Urothelium cell line (cell line): ENCODE results near the gene ADORA1.
A peak's percentile ranks its signal among the peaks of the same experiment; 100 is the strongest.

Experiments
- DNase-seq: peaks from one replicate; pipeline ENCODE4 v3.0.0; 2011; ENCODE audit warnings: low spot score, mixed read lengths
- FAIRE-seq: peaks from 2 replicates; lab custom pipeline; 2011; peaks lifted over from hg19 to GRCh38; lab: Jason Lieb, UNC

Gene ADORA1

DNA sequence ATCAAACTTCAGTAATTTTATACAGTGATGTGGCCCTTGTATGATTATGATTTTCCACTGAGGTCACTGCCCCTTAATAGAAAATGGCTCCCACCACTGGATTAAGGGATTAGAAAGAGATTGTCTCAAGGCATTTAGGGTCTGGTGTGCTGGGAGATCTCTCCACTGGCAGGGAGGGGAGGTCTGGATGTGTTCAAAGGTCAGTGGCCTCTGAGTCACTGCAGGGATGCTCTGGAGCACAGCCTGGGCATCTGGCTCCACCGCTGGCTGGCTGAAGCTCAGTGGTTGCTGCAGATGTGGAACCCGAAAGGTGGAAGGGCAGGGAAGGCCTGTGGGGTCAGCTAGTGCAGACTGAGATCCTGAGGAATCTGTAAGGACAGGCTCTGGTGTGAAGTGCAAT, 77.2 kb downstream of the ADORA1 start:
- DNase-seq, result no peak
- FAIRE-seq, result no peak

DNA sequence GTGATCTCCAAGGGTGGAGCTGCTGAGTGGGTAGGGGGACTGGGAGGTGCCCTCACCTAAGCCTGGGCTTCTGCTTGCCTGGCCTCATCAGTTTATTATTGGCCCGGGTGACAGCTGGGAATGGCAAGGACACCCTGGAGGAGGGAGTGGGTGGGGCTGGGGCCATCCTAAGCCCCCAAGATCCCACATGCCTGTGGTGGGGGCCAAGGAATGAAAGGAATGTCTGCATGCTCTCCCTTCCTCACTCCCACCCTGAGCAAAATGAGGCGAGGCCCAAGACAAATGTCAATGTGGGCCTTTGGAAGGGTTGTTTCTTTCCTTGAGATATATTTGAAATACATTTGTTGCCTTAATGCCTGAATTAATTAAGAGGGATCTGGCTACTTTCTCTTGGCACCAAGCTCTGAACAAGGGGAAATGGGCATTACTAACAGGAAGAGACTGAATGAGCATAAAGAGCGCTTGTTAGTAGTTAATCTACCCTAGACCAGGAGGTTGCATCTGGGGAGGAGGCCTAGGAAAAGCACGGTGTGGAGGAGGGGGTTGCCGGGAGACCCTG, 78.7 kb downstream of the ADORA1 start:
- no peak for FAIRE-seq
- DNase-seq, result no peak

DNA sequence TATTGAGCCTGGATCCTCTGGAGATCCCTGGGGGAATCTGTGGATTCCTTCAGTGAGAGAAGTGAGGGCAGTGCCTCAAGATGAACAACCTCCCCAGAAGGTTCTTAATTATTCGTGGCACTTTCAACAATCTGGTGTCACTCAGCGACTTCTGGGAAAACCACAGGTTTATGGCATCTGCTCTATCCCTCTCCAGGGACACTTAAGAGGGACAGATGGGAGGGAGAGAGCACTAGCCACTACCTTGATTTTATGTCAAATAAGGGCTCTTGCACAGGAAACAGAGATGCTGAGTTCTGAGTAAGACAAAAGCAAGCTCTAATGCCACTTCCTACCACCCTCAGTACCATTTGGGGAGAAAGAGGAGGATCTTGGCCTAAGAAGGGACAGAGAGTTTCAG, 80.2 kb downstream of the ADORA1 start:
- no peak for FAIRE-seq
- no peak for DNase-seq

DNA sequence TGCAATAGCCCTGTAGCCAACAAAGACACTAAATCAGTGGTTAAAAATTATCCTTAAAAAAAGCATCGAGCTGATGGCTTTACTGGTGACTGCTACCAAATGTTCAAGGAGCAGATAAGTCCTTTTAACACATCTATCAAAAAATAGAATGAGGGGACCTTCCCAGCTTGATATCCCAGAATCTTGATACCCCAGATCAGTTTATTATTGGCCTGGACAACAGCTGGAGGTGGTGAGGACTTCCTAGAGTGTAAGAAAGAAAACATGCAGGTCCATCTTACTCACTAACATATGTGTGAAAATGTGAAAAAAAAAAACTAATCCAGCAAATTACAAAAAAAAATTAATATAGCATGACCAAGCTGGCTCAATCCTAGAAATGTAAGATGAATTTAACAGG, 80.7 kb downstream of the ADORA1 start:
- DNase-seq (no peak), FAIRE-seq (no peak)

DNA sequence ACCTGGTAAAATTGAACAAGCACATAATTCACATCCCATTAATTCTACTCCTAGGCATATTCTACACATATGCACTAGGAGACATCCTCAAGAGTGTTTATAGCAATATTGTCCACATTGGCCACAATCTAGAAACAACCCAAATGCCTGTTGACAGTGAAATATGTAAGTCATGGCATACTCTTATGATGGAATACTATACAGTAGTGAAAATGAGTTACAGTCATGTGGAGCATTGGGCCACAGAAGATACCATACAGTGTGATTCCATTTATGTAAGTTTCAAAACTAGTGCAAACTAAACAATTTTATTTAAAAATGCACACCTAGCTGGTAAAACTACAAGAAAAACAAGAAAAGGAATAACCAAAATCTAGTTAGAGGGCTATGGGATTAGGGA, 82.8 kb downstream of the ADORA1 start:
- DNase-seq, result no peak
- no peak for FAIRE-seq

DNA sequence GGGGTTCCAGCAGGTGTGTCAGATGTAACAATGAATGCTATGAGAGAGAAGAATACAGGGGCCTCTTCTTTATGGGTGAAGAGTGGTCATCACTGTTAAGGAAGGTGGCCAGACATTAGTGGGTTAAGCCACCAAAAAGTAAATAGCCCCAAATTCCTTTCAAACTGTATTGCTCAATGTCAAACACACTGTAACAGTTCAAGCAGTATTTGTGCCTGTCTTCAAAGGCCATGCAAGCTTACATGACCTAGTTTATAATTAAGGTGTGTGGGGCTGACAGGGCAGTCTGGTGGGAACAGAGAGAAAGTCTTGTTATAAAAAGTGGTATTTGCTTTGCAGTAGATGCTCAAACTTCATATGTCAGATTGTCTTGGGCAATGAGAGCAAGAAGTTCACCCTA, 83.5 kb downstream of the ADORA1 start:
- FAIRE-seq (no peak), DNase-seq (no peak)

DNA sequence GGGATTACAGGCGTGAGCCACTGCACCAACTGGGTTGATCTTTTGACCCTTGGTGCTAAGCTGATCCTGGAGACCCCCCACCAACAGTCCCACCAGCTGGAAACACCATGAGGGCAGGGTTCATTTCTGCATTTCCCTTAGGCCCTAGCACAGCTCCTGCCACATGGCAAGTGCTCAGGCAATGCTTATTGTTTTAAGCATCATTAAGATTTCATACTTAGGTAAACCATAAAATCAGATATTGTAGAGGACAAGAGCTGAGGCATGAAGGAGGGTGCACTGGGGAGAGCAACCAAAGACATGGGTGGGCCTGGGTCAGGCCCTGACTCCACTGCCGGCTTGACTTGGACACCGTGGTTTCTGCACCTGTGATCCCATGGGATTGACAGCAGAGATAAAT, 84.3 kb downstream of the ADORA1 start:
- FAIRE-seq, result no peak
- DNase-seq, result no peak

DNA sequence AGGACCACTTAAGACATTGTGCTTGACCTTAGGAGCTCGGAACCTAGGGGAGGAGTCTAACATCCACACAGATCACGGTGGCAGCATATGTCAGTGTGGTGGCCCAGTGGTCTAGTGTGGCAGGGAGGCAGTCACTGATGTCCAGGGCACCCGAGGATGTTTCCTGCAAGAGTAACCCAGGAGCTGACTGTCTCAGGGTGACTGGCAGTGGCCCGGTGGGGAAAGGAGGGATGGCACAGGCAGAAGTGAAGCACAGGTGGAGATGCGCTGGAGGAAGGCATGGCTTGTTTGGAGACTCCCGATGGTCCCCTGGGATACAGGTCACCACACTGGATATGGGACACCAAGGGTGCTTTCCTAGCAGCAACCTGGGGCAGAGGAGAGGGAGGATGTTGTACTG, 85.6 kb downstream of the ADORA1 start:
- DNase-seq, result no peak
- no peak for FAIRE-seq

DNA sequence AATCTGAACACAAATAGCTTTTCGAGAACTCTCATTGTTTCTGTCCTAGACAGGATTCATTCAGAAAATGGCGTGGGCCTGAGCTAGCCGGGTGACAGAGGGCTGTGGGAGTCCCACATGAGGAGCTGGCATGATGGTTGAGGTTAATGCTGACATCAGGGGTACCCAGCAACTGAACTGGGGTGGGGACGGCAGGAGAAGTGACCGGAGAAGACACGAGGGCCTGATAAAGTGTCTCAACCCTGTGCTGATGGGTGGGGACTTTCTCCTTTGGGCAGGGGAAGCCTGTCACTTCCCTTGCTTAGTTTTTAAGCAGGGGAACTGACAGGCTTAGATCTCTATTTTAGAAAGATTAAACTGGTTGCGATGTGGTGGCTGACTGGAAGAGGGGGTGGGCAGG, 87.3 kb downstream of the ADORA1 start:
- DNase-seq (no peak), FAIRE-seq (no peak)

DNA sequence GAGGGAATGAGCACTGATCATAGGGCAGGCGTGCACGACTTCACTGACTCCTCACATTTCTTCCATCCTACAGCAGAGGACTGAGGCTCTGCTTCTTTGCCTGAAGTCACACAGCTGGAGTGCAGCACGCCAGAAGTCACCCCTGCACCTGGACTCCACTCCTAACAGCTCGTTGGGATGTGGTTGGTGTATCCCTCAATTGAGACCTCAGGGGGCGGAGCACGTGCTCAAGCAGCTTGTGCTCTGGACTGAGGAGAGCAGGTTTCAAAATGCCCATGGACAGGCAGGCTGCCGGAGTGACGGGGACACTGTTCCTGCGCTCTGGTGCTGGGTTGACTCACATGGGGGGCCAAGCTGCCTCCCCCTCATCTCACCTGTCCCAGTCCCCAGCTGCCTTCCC, 88.0 kb downstream of the ADORA1 start:
- FAIRE-seq (no peak), DNase-seq (no peak)

DNA sequence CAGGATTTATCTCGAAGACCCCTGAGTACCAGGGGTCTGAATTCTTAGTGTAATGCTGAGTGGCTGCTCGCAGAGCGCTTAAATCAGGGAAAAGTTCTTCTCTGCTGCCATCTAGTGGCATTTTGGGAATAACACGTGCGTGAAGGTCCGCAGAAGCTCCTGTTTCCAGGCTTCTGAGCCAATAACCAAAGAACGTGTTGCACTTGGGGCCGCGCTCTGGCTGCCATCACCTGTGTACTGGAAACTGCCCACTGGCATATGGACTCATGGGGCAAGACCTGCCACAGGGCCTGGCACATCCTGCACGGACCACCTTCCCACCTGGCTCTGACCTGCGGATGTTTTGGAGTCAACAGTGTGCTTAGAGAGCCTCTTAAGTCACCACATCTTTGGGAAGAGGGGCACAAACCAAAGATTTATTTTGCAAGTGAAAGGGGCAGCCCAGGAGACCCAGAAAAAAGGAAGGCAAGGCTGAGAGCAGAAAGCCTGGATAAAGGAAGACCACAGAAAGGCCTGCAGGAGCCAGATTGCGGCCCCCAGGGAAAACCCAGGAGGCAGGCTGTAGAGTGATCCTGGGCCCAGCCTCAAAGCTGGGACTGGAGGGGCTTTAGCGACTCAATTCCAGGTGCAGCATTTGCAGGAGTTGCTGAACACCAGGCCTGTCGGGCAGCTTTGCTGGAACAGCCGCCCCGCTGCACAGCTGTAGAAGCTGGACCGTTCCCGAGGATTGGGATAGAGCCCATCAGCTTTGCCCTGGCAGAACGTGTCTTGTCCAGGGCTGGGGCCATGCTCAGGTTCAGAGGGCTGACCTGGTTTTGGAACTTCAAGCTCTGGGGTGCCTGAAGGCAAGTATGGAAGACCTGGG, 89.0 kb downstream of the ADORA1 start:
- FAIRE-seq (no peak), DNase-seq (peak; percentile 72)
